ENCODE measurements around the gene RHBDL2. TPM values are rescaled to one million over a fixed set of nuclear protein-coding genes. Genes with fewer than 3 reads are reported as not detected.

The RHBDL2 gene
- total and polyA plus RNA-seq, 9 of the 15 experiments (the other 6 are each of a cell fraction or from before 2014, with no cell fraction given) = not detected

- TF ChIP-seq BCLAF1 (IDR thresholded peaks at IDR 0.05; ENCODE audit: borderline replicate concordance in 1 of 2, control insufficient read depth in 1 of 2, low read depth in 2 of 2, low read length in 1 of 2) = no peak
- no peak for TF ChIP-seq GATAD2B (IDR thresholded peaks at IDR 0.05; ENCODE audit: borderline replicate concordance)
- no peak for TF ChIP-seq DNMT1 (IDR thresholded peaks at IDR 0.05)
- TF ChIP-seq SMC3 (conservative IDR thresholded peaks at IDR 0.05; ENCODE audit: insufficient read depth, low read depth, low read length) = peak; percentile 42; the same call in 1 of the 2 replicates
- TF ChIP-seq GTF2E2 (tag; IDR thresholded peaks at IDR 0.05) = no peak
- TF ChIP-seq RAD21 (CRISPR knock-in tag; conservative IDR thresholded peaks at IDR 0.05 in 1 of 2, IDR thresholded peaks at IDR 0.05 in 1 of 2) = peak; percentile 11 to 37; a peak in 2 of 4 replicates
- TF ChIP-seq HMG20A (CRISPR knock-in tag; conservative IDR thresholded peaks at IDR 0.05) = no peak
- no peak for TF ChIP-seq MEF2D (tag; conservative IDR thresholded peaks at IDR 0.05; ENCODE audit: low read depth)
- TF ChIP-seq ZNF408 (CRISPR knock-in tag; IDR thresholded peaks at IDR 0.05; ENCODE audit: low read depth) = no peak
- no peak for TF ChIP-seq MCM3 (IDR thresholded peaks at IDR 0.05)
- TF ChIP-seq HLTF (IDR thresholded peaks at IDR 0.05) = no peak
- TF ChIP-seq ZNF444 (CRISPR knock-in tag; IDR thresholded peaks at IDR 0.05) = no peak
- TF ChIP-seq MEIS2 (IDR thresholded peaks at IDR 0.05; ENCODE audit: partially characterized antibody) = peak; percentile 71
- TF ChIP-seq, protein P1, sequence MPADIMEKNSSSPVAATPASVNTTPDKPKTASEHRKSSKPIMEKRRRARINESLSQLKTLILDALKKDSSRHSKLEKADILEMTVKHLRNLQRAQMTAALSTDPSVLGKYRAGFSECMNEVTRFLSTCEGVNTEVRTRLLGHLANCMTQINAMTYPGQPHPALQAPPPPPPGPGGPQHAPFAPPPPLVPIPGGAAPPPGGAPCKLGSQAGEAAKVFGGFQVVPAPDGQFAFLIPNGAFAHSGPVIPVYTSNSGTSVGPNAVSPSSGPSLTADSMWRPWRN (IDR thresholded peaks at IDR 0.05; ENCODE audit: low read depth) = no peak
- TF ChIP-seq NCOA4 (IDR thresholded peaks at IDR 0.05; ENCODE audit: partially characterized antibody) = no peak
Observed at GRCh38 chr1:38891753-38892152, 49.9 kb downstream of the RHBDL2 start (continued).

Measured in K562 (cell line).